SU-DHL-6 (cell line): Measurements from ENCODE around the gene ZFYVE27.

Experiments
- H2AFZ ChIP-seq: fragments of 200-600 bp; sonication (generic); 2 replicates; pipeline ENCODE4 v1.6.1; 2014; ENCODE audit warnings: low read depth, mild to moderate bottlenecking, moderate library complexity, mixed read lengths, antibody characterized with exemption, low read length; ENCODE audit not compliant: severe bottlenecking
- H3F3A ChIP-seq: fragments of 200-600 bp; shearing (Covaris generic); 2 replicates; pipeline ENCODE4 v1.6.0; 2016; ENCODE audit warnings: antibody characterized with exemption, mild to moderate bottlenecking; ENCODE audit not compliant: insufficient read depth
- H3K27ac ChIP-seq: fragments of 200-600 bp; sonication (generic); 2 replicates; pipeline ENCODE4 v1.5.1; 2016; ENCODE audit warnings: low read depth, mild to moderate bottlenecking, low read length, moderate library complexity, mixed read lengths
- H3K27me3 ChIP-seq: fragments of 200-600 bp; sonication (generic), shearing (Covaris generic); 2 replicates; pipeline ENCODE4 v1.6.0; 2014; ENCODE audit warnings: mild to moderate bottlenecking, low read length
- H3K36me3 ChIP-seq: fragments of 200-600 bp; sonication (generic); 2 replicates; pipeline ENCODE4 v1.6.1; 2014; ENCODE audit warnings: mild to moderate bottlenecking, low read length, mixed read lengths
- H3K4me2 ChIP-seq: fragments of 300-600, 200-600 bp; shearing (Covaris generic), sonication (generic); 2 replicates; pipeline ENCODE4 v1.6.0; 2014; ENCODE audit warnings: low read length, low read depth, mild to moderate bottlenecking; ENCODE audit not compliant: poor library complexity, severe bottlenecking
- H3K4me3 ChIP-seq: fragments of 200-600 bp; sonication (generic); 2 replicates; pipeline ENCODE4 v1.5.1; 2014; ENCODE audit warnings: antibody characterized with exemption, low read length, mild to moderate bottlenecking, mixed read lengths; ENCODE audit not compliant: insufficient read depth, poor library complexity, severe bottlenecking
- H3K79me2 ChIP-seq: fragments of 200-600 bp; sonication (generic); 2 replicates; pipeline ENCODE4 v1.6.1; 2014; ENCODE audit warnings: mild to moderate bottlenecking, low read length, moderate library complexity; ENCODE audit not compliant: insufficient read depth
- H3K9ac ChIP-seq: fragments of 200-600 bp; sonication (generic); 2 replicates; pipeline ENCODE4 v1.7.0; 2014; ENCODE audit warnings: mild to moderate bottlenecking, low read length
- H3K9me2 ChIP-seq: fragments of 200-600 bp; sonication (generic); replicated peaks from 2 replicates; pipeline ENCODE4 v1.6.1; 2014; ENCODE audit warnings: low read length; ENCODE audit not compliant: insufficient read depth
- H3K9me3 ChIP-seq: fragments of 200-600 bp; sonication (generic); 2 replicates; pipeline ENCODE4 v1.6.1; 2014; ENCODE audit warnings: low read length, mixed read lengths; ENCODE audit not compliant: insufficient read depth
- H4K20me1 ChIP-seq: fragments of 200-600 bp; sonication (generic); 2 replicates; pipeline ENCODE4 v1.6.1; 2014; ENCODE audit warnings: low read depth, mild to moderate bottlenecking, antibody characterized with exemption, low read length, moderate library complexity, mixed read lengths
- CTCF ChIP-seq: fragments of 200-600 bp; sonication (generic); IDR thresholded peaks from one replicate; pipeline ENCODE4 v1.5.1; 2017; ENCODE audit warnings: antibody characterized with exemption, mild to moderate bottlenecking, low read length, moderate library complexity; ENCODE audit not compliant: insufficient read depth, poor library complexity, severe bottlenecking
- EZH2phosphoT487 ChIP-seq: fragments of 200-600 bp; sonication (generic), shearing (Covaris generic); conservative IDR thresholded peaks from 2 replicates; pipeline ENCODE4 v1.6.1; 2018; ENCODE audit warnings: mild to moderate bottlenecking, antibody characterized with exemption, low read length, moderate library complexity, mixed read lengths

The ZFYVE27 gene

GRCh38 chr10:97788552-97789442, 51.9 kb downstream of the ZFYVE27 start:
- H3F3A ChIP-seq = no peaks in the 10 kb centered on the region
- no peak overlapping the region for H2AFZ ChIP-seq
- H3K9ac ChIP-seq = no peak overlapping the region
- no peaks in the 10 kb centered on the region for H3K36me3 ChIP-seq
- H3K4me3 ChIP-seq = no peak overlapping the region
- H3K27me3 ChIP-seq = no peaks in the 10 kb centered on the region
- H3K27ac ChIP-seq = no peak overlapping the region
- no peaks in the 10 kb centered on the region for H3K9me3 ChIP-seq
- H3K79me2 ChIP-seq = no peaks in the 10 kb centered on the region
- no peaks in the 10 kb centered on the region for H3K9me2 ChIP-seq
- TF ChIP-seq EZH2phosphoT487 (no peak), CTCF (no peak)
- no peak overlapping the region for H3K4me2 ChIP-seq
- no peaks in the 10 kb centered on the region for H4K20me1 ChIP-seq

GRCh38 chr10:97789770-97790397, 53.0 kb downstream of the ZFYVE27 start:
- Histone ChIP-seq H2AFZ (no peak overlapping the region), H3K9me2 (no peaks in the 10 kb centered on the region), H3F3A (no peaks in the 10 kb centered on the region), H3K27me3 (no peaks in the 10 kb centered on the region), H3K4me3 (no peak overlapping the region), H3K9ac (no peak overlapping the region), H4K20me1 (no peaks in the 10 kb centered on the region), H3K4me2 (no peak overlapping the region), H3K36me3 (no peaks in the 10 kb centered on the region), H3K9me3 (no peaks in the 10 kb centered on the region), H3K27ac (no peak overlapping the region), H3K79me2 (no peaks in the 10 kb centered on the region)
- TF ChIP-seq CTCF = no peak
- TF ChIP-seq EZH2phosphoT487 = no peak

- Histone ChIP-seq H3K9me2 (no peaks in the 10 kb centered on the region), H2AFZ (no peak overlapping the region), H3K4me3 (no peak overlapping the region), H3K9me3 (no peaks in the 10 kb centered on the region), H4K20me1 (no peaks in the 10 kb centered on the region), H3K36me3 (no peaks in the 10 kb centered on the region), H3K4me2 (no peak overlapping the region), H3F3A (no peaks in the 10 kb centered on the region), H3K9ac (no peak overlapping the region), H3K27ac (no peak overlapping the region), H3K79me2 (no peaks in the 10 kb centered on the region), H3K27me3 (no peaks in the 10 kb centered on the region)
- TF ChIP-seq CTCF (peak; percentile 90), EZH2phosphoT487 (no peak)
Observed at GRCh38 chr10:97791824-97792721, 55.1 kb downstream of the ZFYVE27 start.
